SHP77 (cell line): ENCODE results near the gene CA12.

Source experiments
- DNase-seq, 2 experiments: peaks; one replicate each; lab custom pipeline; 2025; lab: John Stamatoyannopoulos, UW

CA12 gene

DNA sequence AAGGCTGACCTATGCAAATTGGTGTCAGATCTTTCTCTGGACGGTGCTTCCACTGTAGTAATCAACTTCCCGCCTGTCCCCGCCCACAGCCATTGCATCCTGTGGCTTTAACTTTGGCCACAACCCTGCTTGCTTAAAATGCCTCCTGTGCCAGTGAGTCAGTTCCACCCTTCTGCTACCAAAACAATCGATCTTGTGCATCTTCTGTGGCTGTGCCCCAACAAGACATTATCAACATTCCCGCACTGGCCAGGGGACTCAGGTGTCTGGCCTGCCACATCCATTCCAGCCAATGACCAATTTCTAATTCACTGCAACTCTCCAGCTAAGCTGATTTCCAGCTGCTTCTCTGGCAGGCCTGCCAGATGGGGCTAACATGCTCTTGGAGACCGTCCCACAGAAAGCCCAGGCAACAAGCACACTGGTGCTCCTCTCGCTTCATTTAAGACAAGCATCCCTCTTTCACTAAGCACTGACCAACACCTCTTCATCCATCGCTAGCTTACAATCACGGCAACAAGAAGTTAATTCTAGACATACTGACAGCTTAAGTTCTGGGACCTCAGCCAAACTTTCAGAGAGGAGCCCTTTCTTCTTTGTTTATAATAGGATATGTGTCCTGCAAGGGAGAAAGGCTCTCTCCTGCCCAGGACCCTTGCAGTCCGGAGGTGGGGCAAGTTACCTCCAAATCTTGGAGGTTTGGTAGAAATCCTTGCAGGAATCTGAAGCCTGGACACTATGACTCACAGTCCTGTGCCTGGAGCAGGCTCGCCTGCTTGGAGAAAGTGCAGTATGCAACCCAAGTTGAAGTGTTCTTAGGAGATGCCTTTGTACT, 6.7 kb downstream of the CA12 start:
- DNase-seq, result no peak

- no peak for DNase-seq
Observed at GRCh38 chr15:63373866-63374548, 7.6 kb downstream of the CA12 start.

GRCh38 chr15:63373330-63373729, 8.3 kb downstream of the CA12 start:
- no peak for DNase-seq

DNA sequence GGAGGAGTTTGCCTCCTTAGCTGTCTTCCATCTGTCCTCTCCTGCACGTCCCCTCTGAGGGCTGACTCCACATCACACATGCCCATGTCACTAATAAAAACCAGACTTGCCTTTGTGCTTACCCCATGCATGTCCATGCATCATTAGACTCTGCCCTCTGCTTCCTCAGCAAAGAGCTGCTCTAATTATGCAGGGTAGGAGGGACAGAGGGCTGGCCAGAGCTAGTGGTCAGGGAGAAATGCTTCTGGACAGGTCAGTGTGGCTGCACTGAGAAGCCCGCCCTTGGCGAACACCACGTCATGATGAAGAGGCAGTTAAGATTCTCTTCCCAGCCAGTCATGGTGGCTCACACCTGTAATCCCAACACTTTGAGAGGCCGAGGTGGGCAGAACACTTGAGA, 8.9 kb downstream of the CA12 start:
- DNase-seq, result no peak

DNA sequence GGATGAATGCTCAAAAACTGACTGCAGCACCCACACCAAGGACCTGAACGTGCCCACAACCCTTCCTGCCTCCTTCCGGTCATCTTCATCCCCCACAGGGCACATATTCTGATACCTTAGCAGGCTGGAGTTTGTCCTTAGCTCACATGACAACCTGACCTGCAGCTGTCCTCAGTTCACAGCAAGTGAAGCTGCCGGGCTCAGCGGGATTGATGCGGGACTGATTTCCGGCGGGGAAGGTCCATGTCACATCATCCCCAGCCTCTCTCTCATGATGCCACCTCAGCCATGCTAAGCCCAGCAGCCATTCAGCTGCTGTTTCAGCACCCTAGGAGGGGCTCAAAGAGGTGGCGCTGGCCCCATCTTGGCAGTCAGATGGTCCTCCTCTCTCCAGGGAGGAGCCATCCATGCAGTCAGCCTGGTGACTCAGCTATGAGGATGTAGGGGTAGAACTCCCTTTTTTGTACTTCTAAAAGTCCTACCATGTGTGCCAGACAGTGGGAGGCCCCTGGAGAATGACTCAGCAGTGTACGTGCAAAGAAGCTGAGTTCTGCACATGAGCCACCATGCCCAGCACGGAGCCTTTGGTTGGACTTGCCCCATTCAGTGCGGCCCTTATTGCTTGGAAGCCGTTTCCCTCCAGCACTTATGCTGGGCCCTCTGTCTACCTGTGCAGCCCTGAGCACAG, 9.5 kb downstream of the CA12 start:
- no peak for DNase-seq

DNA sequence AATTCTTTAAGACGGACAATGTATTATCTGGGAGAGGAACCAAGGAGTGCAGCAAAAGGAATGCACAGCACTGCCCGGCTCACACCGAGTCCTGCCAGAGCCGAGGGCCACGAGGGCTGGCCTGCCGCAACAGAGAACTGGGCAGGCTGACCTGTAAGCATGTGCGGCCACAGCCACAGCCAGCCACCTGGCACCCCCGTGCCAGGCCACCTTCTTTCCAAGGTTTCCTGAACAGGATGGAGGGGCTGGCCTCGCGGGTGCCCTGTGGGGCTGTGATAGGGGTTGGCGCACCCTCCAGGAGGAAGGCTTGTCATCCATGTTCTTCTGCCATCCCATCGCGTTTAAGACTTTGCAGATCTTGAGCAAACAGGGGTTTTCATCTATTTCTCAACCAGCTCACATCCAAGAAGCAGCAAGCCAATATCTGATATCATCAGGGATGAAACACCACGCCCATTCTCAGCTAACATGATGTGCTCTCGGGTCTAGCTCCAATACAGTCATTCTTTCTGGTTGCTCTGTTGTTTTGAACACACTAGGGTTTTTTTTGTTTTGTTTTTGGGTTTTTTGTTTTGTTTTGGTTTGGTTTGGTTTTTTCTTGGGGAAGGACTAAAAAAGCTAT, 10.2 kb downstream of the CA12 start:
- no peak for DNase-seq

DNA sequence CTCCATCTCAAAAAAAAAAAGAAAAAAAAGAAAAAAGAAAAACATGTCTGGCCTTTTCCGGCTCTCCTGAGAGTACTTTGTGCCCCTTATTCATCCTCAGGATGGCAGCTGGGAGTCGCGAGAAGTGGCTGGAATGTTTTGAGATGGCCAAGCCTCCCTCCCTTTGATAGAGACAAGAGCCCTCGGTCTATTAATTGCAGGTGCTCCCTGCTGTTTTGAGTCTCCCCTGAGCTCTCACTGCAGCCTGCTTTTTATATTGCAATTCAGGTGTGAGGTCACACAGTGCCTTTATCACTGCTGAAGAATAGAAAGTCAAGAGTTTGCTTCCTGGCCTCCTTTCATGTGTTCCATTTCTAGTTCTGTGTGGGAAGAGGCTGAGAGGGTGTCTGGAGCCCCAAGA, 10.9 kb downstream of the CA12 start:
- DNase-seq, result no peak

GRCh38 chr15:63369781-63370180, 11.9 kb downstream of the CA12 start:
- no peak for DNase-seq

DNA sequence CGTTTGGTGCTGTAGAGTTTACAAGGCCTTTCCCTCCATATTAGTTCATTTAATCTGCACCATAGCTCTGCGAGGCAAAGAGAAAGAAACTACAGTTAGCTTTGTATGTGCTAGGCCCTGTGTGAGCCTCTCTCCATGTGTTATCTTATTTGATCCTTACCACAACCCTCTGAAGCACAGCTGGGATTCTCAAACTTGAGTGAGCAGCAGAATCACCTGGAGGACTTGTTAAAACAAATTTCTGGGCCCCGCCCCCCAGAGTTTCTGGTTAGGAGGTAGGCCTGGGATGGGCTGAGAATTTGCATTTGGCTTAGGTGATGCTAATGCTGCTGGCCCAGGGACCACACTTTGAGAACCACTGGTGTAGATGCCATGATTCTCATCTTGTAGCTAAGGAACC, 12.3 kb downstream of the CA12 start:
- no peak for DNase-seq

DNA sequence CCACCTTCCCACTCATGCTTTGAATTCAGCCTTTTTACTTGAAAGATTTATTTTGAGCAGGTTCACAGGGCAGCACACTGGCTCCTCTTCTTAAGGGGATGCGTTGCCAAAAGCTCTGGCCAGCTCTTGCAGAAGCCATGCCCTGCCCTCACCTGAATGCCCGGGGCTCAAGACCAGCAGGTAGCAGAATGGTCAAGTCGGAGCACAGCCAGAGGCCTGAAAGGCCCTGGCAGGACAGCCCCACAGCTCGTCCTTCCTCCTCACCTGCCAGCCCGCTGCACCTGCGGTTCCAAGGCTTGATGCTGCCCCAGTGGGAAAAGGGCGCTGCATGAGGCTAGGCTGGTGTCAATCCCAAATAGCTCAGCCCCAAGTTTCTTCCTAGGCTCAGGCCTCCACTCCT, 13.1 kb downstream of the CA12 start:
- no peak for DNase-seq

GRCh38 chr15:63367900-63368299, 13.7 kb downstream of the CA12 start:
- no peak for DNase-seq

DNA sequence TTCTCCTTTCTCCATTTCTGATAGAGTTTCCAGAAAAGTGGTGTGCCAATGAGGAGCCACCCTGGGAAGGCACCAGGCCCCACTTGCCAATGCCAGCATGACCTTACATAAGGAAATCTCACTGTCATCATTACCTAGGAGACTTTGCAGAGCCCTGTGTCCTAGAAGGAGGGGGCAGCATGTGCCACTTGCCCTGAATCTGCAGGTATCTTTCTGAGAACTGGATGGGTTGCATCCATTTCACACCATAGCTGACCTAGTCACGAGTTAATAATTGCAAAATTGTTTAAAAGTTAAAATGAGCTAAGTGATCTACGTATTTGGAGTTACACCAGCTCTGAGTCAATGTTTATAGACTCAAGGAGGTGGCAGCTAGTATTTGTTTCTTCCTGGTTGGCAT, 14.3 kb downstream of the CA12 start:
- no peak for DNase-seq

GRCh38 chr15:63366451-63366850, 15.2 kb downstream of the CA12 start:
- no peak for DNase-seq

- DNase-seq, result no peak
Observed at GRCh38 chr15:63365273-63365680, 16.4 kb downstream of the CA12 start.

GRCh38 chr15:63364399-63365272, 17.0 kb downstream of the CA12 start:
- DNase-seq, result no peak

DNA sequence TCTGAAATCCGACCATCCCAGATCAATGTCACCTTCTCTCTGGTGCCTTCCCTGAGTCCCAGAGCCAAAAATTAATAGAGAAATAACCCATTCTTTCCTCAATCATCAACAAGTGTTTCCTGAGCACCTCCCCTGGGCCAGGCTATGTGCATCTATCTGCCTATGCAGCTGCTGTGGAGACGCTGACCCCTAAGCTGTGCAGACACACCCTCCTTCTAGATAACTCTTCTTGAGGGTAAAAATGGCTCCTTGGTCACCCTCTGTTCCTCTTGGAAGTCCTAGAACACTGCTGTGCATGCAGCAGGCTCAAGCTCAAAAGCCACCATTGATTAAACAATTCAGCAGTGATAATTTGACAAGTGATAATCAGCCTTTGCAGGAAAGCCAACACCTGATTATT, 18.4 kb downstream of the CA12 start:
- no peak for DNase-seq

DNA sequence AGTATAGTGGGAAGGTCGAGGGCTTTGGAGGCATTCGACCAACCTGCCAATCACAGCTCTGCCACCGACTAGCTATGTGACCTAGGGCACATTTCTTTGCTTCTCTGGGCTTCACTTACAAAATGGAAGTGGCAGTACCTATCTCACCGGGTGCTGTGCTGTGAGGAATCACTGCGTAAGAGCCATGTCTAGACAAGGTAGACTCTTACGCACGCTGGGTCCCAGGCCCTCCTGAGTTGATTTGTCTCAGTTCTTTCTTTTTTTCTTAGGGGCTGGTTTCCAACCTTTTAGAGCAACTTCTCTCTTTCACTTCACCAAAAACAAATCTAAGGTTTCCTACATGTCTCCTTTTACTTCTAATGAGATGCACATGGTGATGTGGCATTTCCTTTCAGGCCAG, 18.8 kb downstream of the CA12 start:
- DNase-seq, result no peak

- no peak for DNase-seq
Observed at GRCh38 chr15:63362196-63362595, 19.4 kb downstream of the CA12 start.

GRCh38 chr15:63360170-63360569, 21.5 kb downstream of the CA12 start:
- DNase-seq, result no peak

- DNase-seq, result no peak
Observed at GRCh38 chr15:63358241-63359029, 23.2 kb downstream of the CA12 start.

- no peak for DNase-seq
Observed at GRCh38 chr15:63357731-63358130, 23.9 kb downstream of the CA12 start.
